ENCODE data around the gene IRF7.

The IRF7 gene

DNA sequence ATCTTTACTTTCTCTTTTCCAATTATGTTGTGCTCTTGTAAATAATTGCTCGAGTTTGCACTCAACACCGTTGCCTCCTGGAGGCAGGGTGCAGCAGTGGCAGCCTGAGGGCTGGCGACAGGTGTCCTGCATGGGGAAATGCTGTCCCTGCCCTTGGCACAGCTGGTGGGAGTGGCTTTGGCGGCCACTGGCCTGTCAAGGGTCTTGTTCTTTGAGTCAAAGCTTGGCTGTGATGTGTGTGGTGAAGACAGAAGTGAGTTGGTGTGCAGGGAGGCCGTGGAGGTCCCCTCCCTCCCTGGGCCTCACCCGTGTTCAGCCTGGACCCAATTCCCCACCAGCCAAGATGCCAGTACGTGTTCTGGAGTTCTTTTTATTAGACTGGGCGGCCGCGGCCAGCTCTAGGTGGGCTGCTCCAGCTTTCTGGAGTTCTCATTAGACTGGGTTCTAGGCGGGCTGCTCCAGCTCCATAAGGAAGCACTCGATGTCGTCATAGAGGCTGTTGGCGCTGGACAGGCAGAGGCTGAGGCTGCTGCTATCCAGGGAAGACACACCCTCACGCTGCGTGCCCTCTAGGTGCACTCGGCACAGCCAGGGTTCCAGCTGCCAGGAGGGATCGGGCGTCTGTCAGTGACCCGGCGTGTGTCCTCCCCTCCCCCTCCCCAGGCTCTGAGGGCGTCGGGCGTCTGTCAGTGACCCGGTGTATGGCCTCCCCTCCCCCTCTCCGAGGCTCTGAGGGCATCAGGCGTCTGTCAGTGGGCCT is 3.4 kb downstream of the IRF7 start:
- H3K27me3 Mint-ChIP-seq (ENCODE audit: low read depth), result no peaks in the 10 kb centered on the region
- no peaks in the 10 kb centered on the region for H3K9me3 Mint-ChIP-seq
- peaks cover 30% of the 10 kb centered on the region for H3K36me3 Mint-ChIP-seq (ENCODE audit: low read depth)
- H3K4me3 Mint-ChIP-seq, result peak overlapping the region; percentile 54
- DNase-seq (ENCODE audit: low spot score), result no peak
- peak overlapping the region; percentile 83 for H3K27ac Mint-ChIP-seq
- peaks cover 16% of the 10 kb centered on the region for H3K4me1 Mint-ChIP-seq (ENCODE audit: low read depth)

DNA sequence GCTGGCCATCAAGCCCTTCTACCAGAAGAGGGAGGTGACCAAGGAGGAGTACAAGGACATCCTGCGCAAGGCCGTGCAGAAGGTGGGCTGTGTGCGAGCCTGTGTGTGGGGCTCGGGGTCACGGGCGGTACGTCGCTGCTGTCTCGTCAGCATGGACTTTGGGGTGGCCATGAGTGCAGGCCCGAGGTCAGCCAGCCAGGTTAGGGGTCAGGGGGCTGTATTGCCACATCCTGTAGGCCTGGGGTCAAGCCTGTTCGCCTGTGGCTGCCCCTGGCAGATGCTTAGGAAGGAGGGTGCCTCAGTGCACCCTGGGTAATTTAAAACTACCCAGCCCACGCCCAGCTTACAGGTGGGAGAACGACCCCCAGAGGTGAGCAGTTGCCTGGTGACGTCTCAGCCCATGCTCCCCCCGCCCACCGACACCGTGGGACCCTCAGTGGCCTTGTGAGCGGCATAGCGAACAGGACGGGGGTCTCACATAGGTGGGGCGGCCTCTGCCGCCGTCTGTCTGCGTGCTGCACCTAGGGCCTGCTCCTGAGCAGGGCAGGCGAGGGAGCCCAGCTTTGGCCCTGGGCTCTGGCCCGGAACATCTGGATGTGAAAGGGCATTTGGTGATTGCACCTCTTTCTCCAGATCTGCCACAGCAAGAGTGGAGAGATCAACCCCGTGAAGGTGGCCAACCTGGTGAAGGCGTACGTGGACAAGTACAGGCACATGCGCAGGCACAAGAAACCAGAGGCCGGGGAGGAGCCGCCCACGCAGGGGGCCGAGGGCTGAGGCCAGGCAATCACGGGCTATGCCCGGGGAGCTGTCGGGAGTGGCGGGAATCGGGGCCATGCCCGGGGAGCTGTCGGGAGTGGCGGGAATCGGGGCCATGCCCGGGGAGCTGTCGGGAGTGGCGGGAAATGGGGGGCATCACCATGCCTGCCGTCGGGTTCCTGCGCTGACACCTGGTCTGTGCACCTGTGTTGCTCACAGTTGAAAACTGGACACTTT is 4.5 kb downstream of the IRF7 start:
- Mint-ChIP-seq H3K27me3 (ENCODE audit: low read depth) (no peaks in the 10 kb centered on the region), H3K36me3 (ENCODE audit: low read depth) (peaks cover 39% of the 10 kb centered on the region), H3K27ac (peak overlapping the region; percentile 49), H3K4me1 (ENCODE audit: low read depth) (peaks cover 13% of the 10 kb centered on the region), H3K9me3 (no peaks in the 10 kb centered on the region), H3K4me3 (no peak overlapping the region)
- no peak for DNase-seq (ENCODE audit: low spot score)

DNA sequence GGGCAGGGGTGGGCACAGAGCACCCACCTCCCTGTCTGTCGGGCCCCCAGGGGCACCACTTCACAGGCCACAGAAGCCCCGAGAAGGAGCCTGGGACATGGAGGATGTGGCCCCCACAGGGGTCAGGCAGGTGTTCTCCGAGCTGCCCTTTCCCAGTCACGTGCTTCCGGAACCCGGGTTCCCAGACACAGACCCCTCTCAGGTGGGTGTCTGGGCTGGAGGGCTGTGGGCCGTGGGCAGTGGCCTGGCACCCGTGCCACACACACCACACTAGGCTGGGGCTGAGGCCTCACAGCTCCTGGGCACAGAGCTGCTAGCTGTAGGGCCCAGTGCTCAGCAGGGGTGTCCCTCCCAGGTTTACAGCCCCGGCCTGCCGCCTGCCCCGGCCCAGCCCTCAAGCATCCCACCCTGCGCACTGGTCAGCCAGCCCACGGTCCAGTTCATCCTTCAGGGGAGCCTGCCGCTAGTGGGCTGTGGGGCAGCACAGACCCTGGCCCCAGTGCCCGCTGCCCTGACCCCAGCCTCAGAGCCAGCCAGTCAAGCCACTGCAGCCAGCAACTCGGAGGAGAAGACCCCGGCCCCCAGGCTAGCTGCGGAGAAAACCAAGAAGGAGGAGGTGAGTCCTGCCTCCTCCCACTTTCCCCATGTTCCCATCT is 5.5 kb downstream of the IRF7 start:
- no peak overlapping the region for H3K4me3 Mint-ChIP-seq
- no peak for DNase-seq (ENCODE audit: low spot score)
- peaks cover 38% of the 10 kb centered on the region for H3K36me3 Mint-ChIP-seq (ENCODE audit: low read depth)
- no peaks in the 10 kb centered on the region for H3K9me3 Mint-ChIP-seq
- no peak overlapping the region for H3K27ac Mint-ChIP-seq
- H3K27me3 Mint-ChIP-seq (ENCODE audit: low read depth), result no peaks in the 10 kb centered on the region
- peaks cover 9% of the 10 kb centered on the region for H3K4me1 Mint-ChIP-seq (ENCODE audit: low read depth)

DNA sequence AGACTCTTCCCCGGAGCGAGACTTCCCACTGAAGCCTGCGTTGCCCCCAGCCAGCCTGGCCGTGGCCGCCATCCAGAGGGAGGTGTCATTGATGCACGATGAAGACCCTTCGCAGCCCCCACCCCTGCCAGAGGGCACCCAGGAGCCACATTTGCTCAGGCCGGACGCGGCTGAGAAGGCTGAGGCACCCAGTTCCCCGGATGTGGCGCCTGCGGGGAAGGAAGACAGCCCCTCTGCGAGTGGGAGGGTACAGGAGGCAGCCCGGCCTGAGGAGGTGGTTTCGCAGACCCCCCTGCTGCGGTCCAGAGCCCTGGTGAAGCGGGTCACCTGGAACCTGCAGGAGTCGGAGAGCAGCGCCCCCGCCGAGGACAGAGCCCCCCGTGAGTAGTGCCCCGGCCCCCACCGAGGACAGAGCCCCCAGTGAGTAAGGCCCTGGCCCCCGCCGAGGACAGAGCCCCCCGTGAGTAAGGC is 6.4 kb downstream of the IRF7 start:
- no peak for DNase-seq (ENCODE audit: low spot score)
- peaks cover 42% of the 10 kb centered on the region for H3K36me3 Mint-ChIP-seq (ENCODE audit: low read depth)
- H3K4me3 Mint-ChIP-seq, result no peak overlapping the region
- no peak overlapping the region for H3K27ac Mint-ChIP-seq
- H3K4me1 Mint-ChIP-seq (ENCODE audit: low read depth), result peaks cover 7% of the 10 kb centered on the region
- no peaks in the 10 kb centered on the region for H3K9me3 Mint-ChIP-seq
- no peaks in the 10 kb centered on the region for H3K27me3 Mint-ChIP-seq (ENCODE audit: low read depth)

DNA sequence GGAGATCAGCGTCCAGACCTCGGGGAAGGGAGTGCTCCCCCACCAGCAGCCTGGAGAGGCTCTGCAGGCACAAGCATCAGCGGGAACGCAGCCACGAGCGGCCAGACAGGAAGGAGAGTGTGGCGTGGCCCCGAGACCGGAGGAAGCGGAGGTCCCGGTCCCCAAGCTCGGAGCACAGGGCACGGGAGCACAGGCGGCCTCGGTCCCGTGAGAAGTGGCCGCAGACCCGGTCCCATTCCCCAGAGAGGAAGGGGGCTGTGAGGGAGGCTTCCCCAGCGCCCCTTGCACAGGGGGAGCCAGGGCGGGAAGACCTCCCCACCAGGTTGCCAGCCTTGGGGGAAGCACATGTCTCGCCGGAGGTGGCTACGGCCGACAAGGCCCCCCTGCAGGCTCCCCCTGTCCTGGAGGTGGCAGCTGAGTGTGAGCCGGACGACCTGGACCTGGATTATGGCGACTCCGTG is 6.9 kb downstream of the IRF7 start:
- H3K9me3 Mint-ChIP-seq, result no peaks in the 10 kb centered on the region
- H3K27ac Mint-ChIP-seq, result peak overlapping the region; percentile 43
- no peak for DNase-seq (ENCODE audit: low spot score)
- peaks cover 44% of the 10 kb centered on the region for H3K36me3 Mint-ChIP-seq (ENCODE audit: low read depth)
- H3K4me3 Mint-ChIP-seq, result no peak overlapping the region
- no peaks in the 10 kb centered on the region for H3K27me3 Mint-ChIP-seq (ENCODE audit: low read depth)
- peaks cover 2% of the 10 kb centered on the region for H3K4me1 Mint-ChIP-seq (ENCODE audit: low read depth)

DNA sequence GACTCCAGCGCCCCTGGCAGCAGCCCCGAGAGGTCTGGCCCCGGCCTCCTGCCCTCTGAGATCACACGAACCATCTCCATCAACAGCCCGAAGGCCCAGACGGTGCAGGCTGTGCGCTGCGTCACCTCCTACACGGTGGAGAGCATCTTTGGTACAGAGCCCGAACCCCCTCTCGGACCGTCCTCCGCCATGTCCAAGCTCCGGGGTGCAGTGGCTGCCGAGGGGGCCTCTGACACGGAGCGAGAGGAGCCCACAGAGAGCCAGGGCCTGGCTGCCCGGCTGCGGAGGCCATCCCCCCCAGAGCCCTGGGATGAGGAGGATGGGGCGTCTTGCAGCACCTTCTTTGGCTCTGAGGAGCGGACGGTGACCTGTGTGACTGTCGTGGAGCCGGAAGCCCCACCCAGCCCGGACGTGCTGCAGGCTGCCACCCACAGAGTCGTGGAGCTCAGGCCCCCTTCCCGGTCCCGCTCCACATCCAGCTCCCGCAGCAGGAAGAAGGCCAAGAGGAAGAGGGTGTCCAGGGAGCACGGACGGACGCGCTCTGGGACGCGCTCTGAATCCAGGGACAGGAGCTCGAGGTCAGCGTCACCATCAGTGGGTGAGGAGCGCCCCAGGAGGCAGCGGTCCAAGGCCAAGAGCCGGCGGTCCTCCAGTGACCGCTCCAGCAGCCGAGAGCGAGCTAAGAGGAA is 7.6 kb downstream of the IRF7 start:
- no peaks in the 10 kb centered on the region for H3K9me3 Mint-ChIP-seq
- peaks cover 47% of the 10 kb centered on the region for H3K36me3 Mint-ChIP-seq (ENCODE audit: low read depth)
- H3K27ac Mint-ChIP-seq, result no peak overlapping the region

DNA sequence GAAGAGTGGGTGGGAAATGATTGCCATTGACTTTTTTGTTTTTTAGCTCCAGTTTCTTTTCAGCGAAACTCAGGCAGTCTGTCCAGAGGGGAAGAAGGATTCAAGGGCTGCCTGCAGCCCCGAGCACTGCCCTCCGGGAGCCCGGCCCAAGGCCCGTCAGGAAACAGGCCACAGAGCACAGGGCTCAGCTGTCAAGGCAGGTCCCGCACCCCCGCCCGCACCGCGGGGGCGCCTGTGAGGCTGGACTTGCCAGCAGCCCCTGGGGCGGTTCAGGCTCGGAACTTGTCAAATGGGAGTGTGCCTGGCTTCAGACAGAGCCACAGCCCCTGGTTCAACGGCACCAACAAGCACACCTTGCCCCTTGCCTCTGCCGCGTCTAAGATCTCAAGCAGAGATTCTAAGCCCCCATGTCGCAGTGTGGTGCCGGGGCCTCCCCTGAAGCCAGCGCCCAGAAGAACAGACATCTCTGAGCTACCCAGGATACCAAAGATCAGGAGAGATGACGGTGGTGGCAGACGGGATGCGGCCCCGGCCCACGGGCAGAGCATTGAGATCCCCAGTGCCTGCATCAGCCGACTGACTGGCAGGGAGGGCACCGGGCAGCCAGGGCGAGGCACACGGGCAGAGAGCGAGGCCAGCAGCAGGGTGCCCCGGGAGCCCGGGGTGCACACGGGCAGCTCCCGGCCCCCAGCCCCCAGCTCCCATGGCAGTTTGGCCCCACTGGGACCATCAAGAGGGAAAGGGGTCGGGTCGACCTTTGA is 8.6 kb downstream of the IRF7 start:
- Mint-ChIP-seq H3K36me3 (ENCODE audit: low read depth) (peaks cover 46% of the 10 kb centered on the region), H3K27ac (no peak overlapping the region), H3K27me3 (ENCODE audit: low read depth) (no peaks in the 10 kb centered on the region), H3K9me3 (no peaks in the 10 kb centered on the region), H3K4me1 (ENCODE audit: low read depth) (peaks cover 2% of the 10 kb centered on the region), H3K4me3 (no peak overlapping the region)
- no peak for DNase-seq (ENCODE audit: low spot score)

More for the DNA sequence above, 7.6 kb downstream of the IRF7 start:
- H3K4me1 Mint-ChIP-seq (ENCODE audit: low read depth), result peaks cover 2% of the 10 kb centered on the region
- DNase-seq (ENCODE audit: low spot score), result no peak
- H3K27me3 Mint-ChIP-seq (ENCODE audit: low read depth), result no peaks in the 10 kb centered on the region
- H3K4me3 Mint-ChIP-seq, result no peak overlapping the region

DNA sequence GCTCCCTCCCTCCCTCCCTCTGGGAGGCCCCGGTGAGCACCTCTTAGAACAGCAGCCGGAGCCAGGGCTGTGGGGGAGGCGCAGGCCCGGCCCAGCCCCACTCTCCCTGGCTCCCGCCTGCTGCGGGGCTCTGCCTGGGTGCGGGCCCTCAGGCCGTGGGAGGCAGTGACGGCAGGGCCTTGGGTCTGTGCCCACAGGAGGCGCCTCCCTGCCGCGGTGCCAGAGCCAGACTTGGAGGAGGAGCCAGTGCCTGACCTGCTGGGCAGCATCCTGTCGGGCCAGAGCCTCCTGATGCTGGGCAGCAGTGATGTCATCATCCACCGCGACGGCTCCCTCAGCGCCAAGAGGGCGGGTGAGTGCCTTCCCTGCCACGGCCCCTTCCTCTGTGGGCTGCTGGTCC is 9.5 kb downstream of the IRF7 start:
- Mint-ChIP-seq H3K27me3 (ENCODE audit: low read depth) (no peaks in the 10 kb centered on the region), H3K27ac (no peak overlapping the region), H3K36me3 (ENCODE audit: low read depth) (peaks cover 52% of the 10 kb centered on the region), H3K9me3 (no peaks in the 10 kb centered on the region), H3K4me3 (no peak overlapping the region), H3K4me1 (ENCODE audit: low read depth) (no peaks in the 10 kb centered on the region)
- no peak for DNase-seq (ENCODE audit: low spot score)

DNA sequence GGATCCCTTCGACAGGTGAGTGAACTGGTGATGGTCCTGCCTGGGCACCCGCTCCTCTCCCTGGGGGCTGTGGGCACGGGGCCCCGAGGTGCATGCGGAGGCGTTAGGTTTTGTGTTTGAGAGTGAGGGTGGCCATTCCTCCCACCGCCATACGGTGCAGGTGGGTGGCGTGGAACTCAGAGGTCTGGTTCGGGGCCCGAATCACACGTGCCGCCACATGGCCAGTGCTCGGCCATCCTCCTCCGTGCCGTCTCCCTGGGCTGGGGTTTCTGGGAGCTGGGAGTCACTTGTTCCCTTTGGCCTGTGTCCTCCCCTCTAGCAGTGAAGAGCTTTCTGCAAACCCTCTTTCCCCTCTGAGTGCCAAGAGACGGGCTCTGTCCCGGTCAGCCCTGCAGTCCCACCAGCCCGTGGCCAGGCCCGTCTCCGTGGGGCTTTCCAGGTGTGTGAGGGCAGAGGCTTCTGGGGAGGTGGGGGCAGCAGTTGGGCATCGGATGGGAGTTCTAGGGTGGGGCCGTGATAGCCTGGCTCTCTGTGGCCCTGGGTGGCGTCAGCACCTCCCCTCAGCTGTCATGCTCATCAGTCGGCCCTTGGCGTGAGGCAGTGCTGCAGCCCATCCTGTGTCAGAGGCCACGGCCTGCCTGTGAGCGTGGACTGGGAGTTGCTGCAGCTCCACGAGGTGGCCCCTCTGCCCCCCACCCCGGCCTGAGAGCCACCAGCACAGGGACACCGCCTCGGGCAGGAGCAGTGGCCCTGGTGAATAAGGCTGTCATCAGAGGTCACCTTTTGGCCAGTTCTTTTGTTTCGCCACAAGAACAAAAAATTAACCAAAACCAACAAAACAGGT is 10.2 kb downstream of the IRF7 start:
- Mint-ChIP-seq H3K4me1 (ENCODE audit: low read depth) (no peaks in the 10 kb centered on the region), H3K9me3 (no peaks in the 10 kb centered on the region), H3K4me3 (no peak overlapping the region), H3K27me3 (ENCODE audit: low read depth) (no peaks in the 10 kb centered on the region), H3K36me3 (ENCODE audit: low read depth) (peaks cover 50% of the 10 kb centered on the region), H3K27ac (no peak overlapping the region)
- DNase-seq (ENCODE audit: low spot score), result no peak

DNA sequence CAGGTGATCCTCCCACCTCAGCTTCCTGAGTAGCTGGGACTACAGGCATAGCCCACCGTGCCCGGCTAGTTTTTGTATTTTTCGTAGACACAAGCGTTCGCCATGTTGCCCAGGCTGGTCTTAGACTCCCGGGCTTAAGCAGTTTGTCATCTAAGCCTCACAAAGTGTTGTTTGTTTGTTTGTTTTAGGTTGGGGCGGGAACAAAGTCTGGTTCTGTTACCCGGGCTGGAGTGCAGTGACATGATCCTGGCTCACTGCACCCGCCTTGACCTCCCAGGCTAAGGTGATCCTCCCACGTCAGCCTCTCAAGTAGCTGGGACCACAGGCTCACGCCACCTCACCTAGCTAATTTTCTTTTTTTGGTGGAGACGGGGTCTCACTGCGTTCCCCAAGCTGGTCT is 12.6 kb downstream of the IRF7 start:
- Mint-ChIP-seq H3K4me1 (ENCODE audit: low read depth) (no peaks in the 10 kb centered on the region), H3K4me3 (no peak overlapping the region), H3K27ac (no peak overlapping the region), H3K9me3 (no peaks in the 10 kb centered on the region), H3K36me3 (ENCODE audit: low read depth) (peaks cover 51% of the 10 kb centered on the region), H3K27me3 (ENCODE audit: low read depth) (no peaks in the 10 kb centered on the region)
- no peak for DNase-seq (ENCODE audit: low spot score)

DNA sequence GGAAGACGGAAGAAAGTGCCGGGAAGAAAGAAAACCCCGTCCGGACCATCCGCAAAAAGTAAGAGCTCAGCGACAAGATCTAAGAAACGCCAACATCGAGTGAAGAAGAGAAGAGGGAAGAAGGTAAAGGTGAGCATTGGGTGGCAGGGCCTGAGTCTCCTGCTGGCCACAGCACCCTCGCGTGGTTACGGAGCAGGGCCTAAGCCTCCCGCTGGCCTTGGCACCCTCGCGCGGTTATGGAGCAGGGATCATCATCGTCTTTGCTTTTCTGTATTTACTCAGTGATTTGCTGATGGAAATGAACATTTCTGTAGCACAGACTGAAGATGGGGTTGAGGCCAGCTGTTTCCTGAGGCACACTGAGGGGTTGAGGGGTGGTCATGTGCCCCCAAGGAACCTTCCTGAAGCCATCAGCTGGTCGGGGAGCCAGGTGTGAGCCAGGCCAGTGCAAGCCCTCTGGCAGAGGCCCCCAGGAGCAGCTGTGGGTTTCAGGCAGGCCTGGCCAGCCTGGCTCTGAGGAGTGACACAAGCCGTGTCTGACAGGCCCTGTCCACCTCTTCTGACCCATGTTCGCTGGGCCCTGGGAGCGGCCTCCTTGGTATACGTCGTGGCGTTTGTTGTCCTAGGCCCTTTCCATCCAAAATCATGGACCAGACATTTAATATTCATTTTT is 14.0 kb downstream of the IRF7 start:
- H3K4me1 Mint-ChIP-seq (ENCODE audit: low read depth), result no peaks in the 10 kb centered on the region
- DNase-seq (ENCODE audit: low spot score), result no peak
- no peaks in the 10 kb centered on the region for H3K9me3 Mint-ChIP-seq
- peaks cover 46% of the 10 kb centered on the region for H3K36me3 Mint-ChIP-seq (ENCODE audit: low read depth)
- no peak overlapping the region for H3K27ac Mint-ChIP-seq
- H3K27me3 Mint-ChIP-seq (ENCODE audit: low read depth), result no peaks in the 10 kb centered on the region
- no peak overlapping the region for H3K4me3 Mint-ChIP-seq

Measured in T-helper 2 cell treated with Interferon-gamma antibody and Interleukin-4, amounts not matched to agents 5 μg/mL and 100 μg/mL, for 36 hours (primary cell).